Activated T-cell treated with anti-CD3 and anti-CD28 coated beads, Interleukin-2, amount 50 U/mL, for 24 hours (primary cell): ENCODE data around the gene KCNB1.

ENCODE experiments used
- DNase-seq: peaks from one replicate; pipeline ENCODE4 v3.0.0-alpha.2; 2020
- H3K27ac Mint-ChIP-seq: 2 replicates; pipeline ENCODE4 v1.8.0; 2020; ENCODE audit warnings: mild to moderate bottlenecking, mixed read lengths
- H3K27me3 Mint-ChIP-seq: 2 replicates; pipeline ENCODE4 v1.8.0; 2020; ENCODE audit warnings: mixed read lengths
- H3K36me3 Mint-ChIP-seq: 2 replicates; pipeline ENCODE4 v1.8.0; 2020; ENCODE audit warnings: low read depth, mixed read lengths
- H3K4me1 Mint-ChIP-seq: 2 replicates; pipeline ENCODE4 v1.8.0; 2020; ENCODE audit warnings: low read depth, mixed read lengths
- H3K4me3 Mint-ChIP-seq: 2 replicates; pipeline ENCODE4 v1.8.0; 2020; ENCODE audit warnings: mild to moderate bottlenecking, moderate library complexity, mixed read lengths
- H3K9me3 Mint-ChIP-seq: 2 replicates; pipeline ENCODE4 v1.8.0; 2020; ENCODE audit warnings: mixed read lengths

KCNB1 gene

DNA sequence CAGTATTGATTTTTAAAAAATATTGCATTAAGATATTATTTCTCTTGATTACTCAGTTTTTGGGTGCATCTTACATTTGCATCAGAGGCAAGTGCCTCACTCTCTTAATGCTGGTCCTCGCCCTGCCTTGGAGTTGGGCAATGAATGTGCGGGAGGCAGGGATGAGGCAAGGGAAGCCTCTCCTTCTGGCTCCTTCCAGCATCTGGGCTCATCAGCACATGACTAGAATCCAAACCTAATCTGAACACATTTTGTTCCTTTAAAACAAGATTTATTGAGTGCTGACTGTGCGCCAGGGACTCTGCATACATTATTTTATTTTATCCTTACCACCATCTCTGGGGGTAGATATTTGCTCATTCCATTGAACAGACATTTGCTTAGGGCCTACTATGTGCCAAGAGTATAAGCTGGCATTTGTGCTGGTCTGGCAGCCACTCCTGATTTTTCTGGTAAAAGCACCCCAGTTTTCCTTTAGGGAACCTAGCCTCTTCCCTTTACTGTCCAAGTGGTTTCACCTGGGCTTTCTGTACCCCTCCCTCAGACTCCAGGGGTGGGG lies 132.7 kb downstream of the KCNB1 start:
- Mint-ChIP-seq H3K4me1 (peaks cover 5% of the 10 kb centered on the region), H3K9me3 (no peaks in the 10 kb centered on the region), H3K27ac (no peak overlapping the region), H3K27me3 (peaks cover 5% of the 10 kb centered on the region), H3K4me3 (no peak overlapping the region), H3K36me3 (no peaks in the 10 kb centered on the region)
- DNase-seq: no peak

DNA sequence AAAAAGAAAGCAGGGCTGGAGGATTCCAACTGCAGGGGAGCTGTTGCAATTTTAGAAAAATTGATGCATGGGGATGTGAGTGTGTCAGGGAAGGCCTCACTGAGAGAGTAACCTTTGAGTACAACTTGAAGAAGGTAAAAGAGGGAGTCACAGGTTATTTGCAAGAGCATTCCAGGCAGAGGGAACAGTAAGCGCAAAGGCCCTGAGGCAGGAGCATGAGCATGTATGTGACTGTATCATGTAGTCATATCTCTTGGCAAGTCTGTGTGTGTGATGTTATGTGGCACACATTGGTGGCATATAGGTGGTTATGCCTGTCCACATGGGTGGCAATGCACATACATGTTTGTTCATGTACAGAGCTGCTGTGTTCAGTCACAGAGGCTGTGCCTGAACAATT lies 133.4 kb downstream of the KCNB1 start:
- Mint-ChIP-seq H3K4me1 (peaks cover 5% of the 10 kb centered on the region), H3K36me3 (no peaks in the 10 kb centered on the region), H3K4me3 (no peak overlapping the region), H3K27ac (no peak overlapping the region), H3K9me3 (no peaks in the 10 kb centered on the region), H3K27me3 (peaks cover 7% of the 10 kb centered on the region)
- no peak for DNase-seq

DNA sequence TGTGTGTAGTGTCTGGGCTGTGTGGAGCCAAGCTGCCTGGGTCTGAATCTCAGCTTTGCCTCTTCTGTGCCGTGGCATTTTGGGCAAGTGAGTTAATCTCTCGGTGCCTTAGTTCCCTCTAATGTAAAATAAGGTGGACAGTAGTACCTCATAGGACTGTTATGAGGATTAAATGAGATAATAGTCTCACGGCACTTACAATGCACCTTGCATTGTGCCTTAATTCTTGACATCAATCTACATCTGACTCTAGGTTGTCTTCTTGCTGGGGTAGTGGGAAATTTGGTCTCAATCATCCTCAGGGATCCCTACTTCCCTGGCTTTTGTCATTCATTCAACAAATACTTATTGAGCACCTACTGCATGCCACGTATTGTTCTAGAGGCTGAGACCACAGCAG lies 133.9 kb downstream of the KCNB1 start:
- Mint-ChIP-seq H3K9me3 (no peaks in the 10 kb centered on the region), H3K4me3 (no peak overlapping the region), H3K27ac (no peak overlapping the region), H3K36me3 (no peaks in the 10 kb centered on the region), H3K4me1 (peaks cover 5% of the 10 kb centered on the region), H3K27me3 (peaks cover 13% of the 10 kb centered on the region)
- DNase-seq: no peak

DNA sequence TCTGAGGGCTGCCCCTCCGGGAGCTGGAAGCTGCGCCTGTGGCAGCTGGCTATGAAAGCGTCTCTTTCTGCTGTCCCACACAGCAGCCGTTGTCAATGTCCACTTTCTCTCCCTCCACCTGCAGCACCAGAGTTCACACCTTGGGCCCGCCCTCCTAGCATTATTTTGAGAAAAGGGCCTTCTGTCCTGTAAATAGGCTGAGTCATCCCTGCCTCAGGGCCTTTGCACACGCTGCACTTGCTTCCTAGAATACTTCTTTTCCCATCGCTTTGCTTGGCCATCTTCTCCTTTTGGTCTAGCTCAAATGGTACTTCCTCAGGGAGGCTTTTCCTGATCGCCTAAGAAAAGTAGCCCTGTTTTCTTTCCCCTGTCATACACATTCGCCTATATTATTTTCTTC lies 135.3 kb downstream of the KCNB1 start:
- no peak overlapping the region for H3K27ac Mint-ChIP-seq
- peaks cover 5% of the 10 kb centered on the region for H3K4me1 Mint-ChIP-seq
- H3K27me3 Mint-ChIP-seq: peaks cover 19% of the 10 kb centered on the region
- no peaks in the 10 kb centered on the region for H3K9me3 Mint-ChIP-seq
- no peaks in the 10 kb centered on the region for H3K36me3 Mint-ChIP-seq
- no peak overlapping the region for H3K4me3 Mint-ChIP-seq
- DNase-seq: no peak

DNA sequence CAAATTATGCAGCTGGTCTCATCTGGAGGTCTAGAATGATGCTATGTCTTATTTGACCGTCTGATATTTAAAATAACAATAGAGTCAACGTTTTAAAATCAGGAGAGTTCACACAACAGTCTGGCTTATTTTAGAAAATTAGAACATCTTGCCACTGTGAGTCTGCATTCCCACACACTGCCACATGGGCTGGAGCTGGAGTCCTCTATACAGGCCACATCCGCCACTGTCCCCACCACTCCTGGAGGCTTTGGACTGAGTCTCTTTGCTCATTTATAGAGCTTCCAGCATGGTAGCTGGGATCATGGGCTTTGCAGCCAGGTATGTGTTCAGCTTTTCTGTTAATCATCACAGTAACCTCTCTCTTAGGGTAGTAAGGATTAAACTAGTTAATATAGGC lies 135.8 kb downstream of the KCNB1 start:
- no peak for DNase-seq

DNA sequence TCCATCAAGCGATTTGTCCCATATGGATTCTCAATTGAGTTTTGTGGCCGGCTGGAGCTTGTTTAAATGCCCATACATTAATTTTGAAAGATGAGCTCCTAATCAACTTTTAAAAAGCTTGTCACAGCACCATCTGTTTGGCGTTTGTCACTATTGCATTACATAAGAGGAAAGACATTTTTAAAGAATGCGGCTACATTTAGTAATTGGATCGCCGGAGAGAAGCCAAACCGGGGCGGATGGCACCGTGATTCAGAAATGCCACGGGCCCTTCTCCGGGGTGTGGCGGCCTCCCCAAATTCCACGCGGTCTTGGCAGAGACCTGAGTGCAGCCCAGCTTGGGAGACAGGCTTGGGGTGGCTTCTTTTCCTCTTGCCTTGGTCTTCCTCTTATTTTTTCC lies 136.9 kb downstream of the KCNB1 start:
- DNase-seq: no peak
- H3K36me3 Mint-ChIP-seq: no peaks in the 10 kb centered on the region
- H3K27me3 Mint-ChIP-seq: peaks cover 14% of the 10 kb centered on the region
- H3K4me1 Mint-ChIP-seq: peaks cover 5% of the 10 kb centered on the region
- no peak overlapping the region for H3K4me3 Mint-ChIP-seq
- H3K9me3 Mint-ChIP-seq: no peaks in the 10 kb centered on the region
- H3K27ac Mint-ChIP-seq: no peak overlapping the region

More for the DNA sequence above, 135.8 kb downstream of the KCNB1 start:
- no peak overlapping the region for H3K27ac Mint-ChIP-seq
- no peak overlapping the region for H3K4me3 Mint-ChIP-seq
- peaks cover 17% of the 10 kb centered on the region for H3K27me3 Mint-ChIP-seq
- no peaks in the 10 kb centered on the region for H3K9me3 Mint-ChIP-seq
- H3K4me1 Mint-ChIP-seq: peaks cover 5% of the 10 kb centered on the region
- H3K36me3 Mint-ChIP-seq: no peaks in the 10 kb centered on the region

DNA sequence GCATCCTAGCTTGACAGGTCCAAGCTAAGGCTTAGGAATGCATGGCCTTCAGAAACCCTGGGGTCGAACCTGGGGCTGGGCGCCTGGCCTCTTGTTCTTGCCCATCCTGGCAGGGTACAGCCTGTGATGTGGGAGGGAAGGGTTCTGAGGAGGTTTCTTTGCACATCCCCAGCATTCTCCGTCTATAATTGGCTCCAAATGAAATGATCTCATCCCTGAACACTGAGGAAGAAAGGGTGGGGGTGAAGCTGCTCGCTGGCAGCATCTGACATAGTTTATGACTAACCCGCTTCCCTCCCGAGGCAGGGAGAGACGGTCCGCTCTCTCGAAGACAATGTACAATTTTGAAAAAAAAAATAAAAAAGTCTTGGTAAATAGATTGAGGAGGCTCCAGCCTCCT lies 137.5 kb downstream of the KCNB1 start:
- H3K9me3 Mint-ChIP-seq: no peaks in the 10 kb centered on the region

DNA sequence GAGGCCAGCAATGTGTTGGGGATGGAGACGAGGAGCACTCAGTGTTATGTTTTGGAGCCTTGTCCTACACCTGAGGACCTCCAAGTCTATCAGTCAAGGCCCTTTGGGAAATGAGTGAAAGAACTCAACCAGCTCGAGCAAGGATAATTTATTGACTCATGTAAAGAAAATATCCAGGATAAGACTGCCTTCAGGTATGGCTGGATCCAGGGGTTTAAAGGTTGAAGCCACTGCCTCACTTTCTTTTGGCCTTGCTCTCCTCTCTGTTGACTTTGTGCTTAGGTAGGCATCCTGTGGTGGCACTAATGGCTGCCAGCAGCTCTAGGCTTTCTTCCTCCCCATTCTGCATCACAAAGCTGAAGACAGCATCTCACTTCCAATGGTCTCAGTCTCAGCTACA lies 138.3 kb downstream of the KCNB1 start:
- Mint-ChIP-seq H3K27ac (no peak overlapping the region), H3K4me1 (peaks cover 5% of the 10 kb centered on the region), H3K4me3 (no peak overlapping the region), H3K27me3 (peaks cover 14% of the 10 kb centered on the region), H3K9me3 (no peaks in the 10 kb centered on the region), H3K36me3 (no peaks in the 10 kb centered on the region)
- DNase-seq: no peak

More for the DNA sequence above, 137.5 kb downstream of the KCNB1 start:
- no peak for DNase-seq
- Mint-ChIP-seq H3K36me3 (no peaks in the 10 kb centered on the region), H3K4me1 (peaks cover 5% of the 10 kb centered on the region), H3K27me3 (peaks cover 14% of the 10 kb centered on the region), H3K4me3 (no peak overlapping the region), H3K27ac (no peak overlapping the region)

DNA sequence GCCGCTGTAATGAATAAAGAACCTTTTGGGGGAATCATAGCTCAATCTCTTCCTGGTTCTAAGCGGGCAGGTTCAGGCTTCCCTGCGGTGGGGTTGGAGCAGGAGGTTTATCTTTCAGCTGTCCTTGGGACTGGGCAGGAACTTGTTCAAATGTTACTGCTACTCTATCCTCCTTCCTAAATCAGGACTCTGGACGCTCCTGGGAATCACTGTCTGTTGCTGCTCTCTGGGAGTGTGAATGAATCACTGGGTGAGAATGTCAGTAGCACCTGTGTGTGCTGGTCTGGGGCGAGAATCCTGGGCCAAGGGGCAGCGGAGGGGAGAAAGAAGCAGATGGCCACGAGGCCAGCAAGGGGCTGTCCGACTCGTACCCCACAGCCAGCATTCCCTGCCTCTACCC lies 139.2 kb downstream of the KCNB1 start:
- Mint-ChIP-seq H3K9me3 (no peaks in the 10 kb centered on the region), H3K36me3 (no peaks in the 10 kb centered on the region), H3K27me3 (peaks cover 14% of the 10 kb centered on the region), H3K4me1 (peaks cover 5% of the 10 kb centered on the region), H3K27ac (no peak overlapping the region), H3K4me3 (no peak overlapping the region)
- DNase-seq: no peak

DNA sequence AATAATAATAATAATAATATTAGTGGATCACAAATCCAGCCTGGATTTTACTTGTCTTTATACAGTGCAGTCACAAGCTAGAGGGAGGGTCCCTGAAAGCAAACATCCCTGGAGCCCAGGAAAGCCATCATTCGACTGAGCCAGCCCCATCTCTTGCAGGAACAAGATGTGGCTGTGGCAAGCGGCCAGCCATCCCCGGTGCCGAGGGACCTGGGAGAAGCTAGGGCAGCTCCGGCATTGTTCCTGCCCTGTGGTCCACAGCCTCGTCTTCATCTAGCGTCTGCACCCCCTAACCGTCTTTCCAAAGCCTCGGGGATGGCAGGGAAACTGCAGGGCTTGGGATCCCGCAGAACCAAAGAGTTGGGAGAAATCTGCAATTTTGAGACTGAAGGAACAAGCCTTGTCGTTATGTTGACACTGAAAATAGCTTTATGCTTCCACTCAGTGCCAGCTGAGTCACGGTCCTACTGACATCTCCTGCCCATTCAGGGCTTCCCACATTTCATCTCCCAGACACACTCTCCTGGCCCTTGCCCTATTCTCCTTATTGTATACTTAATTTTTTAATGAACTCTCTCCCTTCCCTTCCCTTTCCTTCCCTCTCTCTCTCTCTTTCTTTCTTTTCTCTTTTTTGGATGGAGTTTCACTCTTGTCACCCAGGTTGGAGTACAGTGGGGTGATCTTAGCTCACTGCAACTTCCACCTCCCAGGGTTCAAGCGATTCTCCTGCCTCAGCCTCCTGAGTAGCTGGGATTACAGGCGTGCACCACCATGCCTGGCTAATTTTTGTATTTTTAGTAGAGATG lies 142.1 kb downstream of the KCNB1 start:
- Mint-ChIP-seq H3K27me3 (peaks cover 15% of the 10 kb centered on the region), H3K4me3 (no peak overlapping the region), H3K36me3 (no peaks in the 10 kb centered on the region), H3K4me1 (no peaks in the 10 kb centered on the region), H3K27ac (no peak overlapping the region), H3K9me3 (no peaks in the 10 kb centered on the region)
- DNase-seq: no peak

DNA sequence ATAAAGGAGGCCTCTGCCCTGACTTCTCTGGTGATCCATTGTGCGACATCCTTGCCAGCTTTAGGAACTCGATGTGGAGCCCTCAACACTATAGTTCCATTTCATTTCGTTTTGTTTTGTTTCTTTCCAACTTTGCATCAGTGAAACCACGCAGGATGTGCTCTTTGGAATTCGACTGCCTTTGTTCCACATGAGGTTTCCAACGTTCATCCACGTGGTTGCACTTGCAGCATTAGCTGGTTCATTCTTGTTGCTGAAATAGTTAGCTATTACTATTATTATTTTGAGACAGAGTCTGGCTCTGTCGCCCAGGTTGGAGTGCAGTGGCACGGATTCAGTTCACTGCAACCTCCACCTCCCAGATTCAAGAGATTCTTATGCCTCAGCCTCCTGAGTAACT lies 143.3 kb downstream of the KCNB1 start:
- H3K4me3 Mint-ChIP-seq: no peak overlapping the region
- H3K27me3 Mint-ChIP-seq: peaks cover 14% of the 10 kb centered on the region
- no peaks in the 10 kb centered on the region for H3K9me3 Mint-ChIP-seq
- no peak overlapping the region for H3K27ac Mint-ChIP-seq
- H3K4me1 Mint-ChIP-seq: no peaks in the 10 kb centered on the region
- no peaks in the 10 kb centered on the region for H3K36me3 Mint-ChIP-seq
- no peak for DNase-seq

DNA sequence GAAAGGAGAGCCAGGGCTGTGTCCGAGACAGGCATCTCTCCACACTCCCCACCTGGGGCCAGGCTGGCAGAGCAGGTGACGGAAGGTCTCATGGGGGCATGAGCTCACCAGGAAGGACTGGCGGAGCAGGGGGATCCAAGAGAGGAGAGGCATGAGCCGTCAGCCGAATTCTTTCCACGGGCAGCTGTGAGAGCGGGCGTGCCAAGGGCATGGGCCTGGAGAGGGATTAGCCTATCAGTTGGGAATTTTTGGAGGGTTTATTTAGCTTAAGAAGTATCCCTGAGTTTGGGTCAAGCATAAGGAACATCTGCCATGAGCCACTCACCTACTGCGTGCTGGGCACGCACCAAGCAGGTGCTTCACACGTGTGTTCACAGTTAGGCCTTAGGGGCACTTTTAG lies 144.4 kb downstream of the KCNB1 start:
- H3K4me1 Mint-ChIP-seq: no peaks in the 10 kb centered on the region
- peaks cover 13% of the 10 kb centered on the region for H3K27me3 Mint-ChIP-seq
- H3K27ac Mint-ChIP-seq: no peak overlapping the region
- H3K36me3 Mint-ChIP-seq: no peaks in the 10 kb centered on the region
- DNase-seq: no peak
- no peak overlapping the region for H3K4me3 Mint-ChIP-seq
- no peaks in the 10 kb centered on the region for H3K9me3 Mint-ChIP-seq

DNA sequence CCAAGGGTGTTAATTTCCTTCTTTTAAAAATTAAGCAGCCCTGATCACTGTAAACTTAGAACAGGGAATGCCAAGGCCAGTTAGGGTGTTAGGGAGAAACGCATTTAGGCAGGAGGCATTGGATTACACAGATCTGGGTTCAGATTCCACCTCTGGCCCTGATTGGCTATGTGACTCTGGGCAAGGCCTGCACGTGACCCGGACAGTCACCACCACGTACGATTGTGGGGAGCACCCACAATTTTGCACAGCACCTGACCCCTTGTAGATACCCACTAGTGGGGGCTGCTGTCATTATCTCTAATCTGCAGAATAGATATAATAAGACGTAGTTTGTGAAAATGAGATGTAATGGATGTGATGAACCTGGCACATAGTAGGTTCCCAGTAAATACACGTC lies 145.1 kb downstream of the KCNB1 start:
- DNase-seq: no peak
- no peaks in the 10 kb centered on the region for H3K9me3 Mint-ChIP-seq
- peaks cover 18% of the 10 kb centered on the region for H3K27me3 Mint-ChIP-seq
- H3K36me3 Mint-ChIP-seq: no peaks in the 10 kb centered on the region
- no peaks in the 10 kb centered on the region for H3K4me1 Mint-ChIP-seq
- H3K27ac Mint-ChIP-seq: no peak overlapping the region
- no peak overlapping the region for H3K4me3 Mint-ChIP-seq

DNA sequence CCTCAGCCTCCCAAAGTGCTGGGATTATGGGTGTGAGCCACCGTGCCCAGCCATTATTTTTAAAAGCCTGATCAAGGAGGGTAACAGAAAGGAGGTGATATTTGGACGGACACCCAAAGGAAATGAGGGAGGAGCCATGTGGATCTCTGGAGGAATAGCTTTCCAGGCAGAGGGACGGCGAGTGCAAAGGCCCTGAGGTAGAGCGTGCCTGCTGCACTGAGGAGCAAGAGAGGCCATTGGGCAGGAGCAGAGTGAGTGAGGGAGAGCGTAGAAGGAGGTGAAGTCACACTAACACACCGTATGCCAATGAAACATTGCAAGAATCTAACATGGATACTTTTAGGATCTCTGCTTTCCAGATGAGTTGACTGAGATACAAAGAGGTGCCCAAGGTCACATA lies 145.7 kb downstream of the KCNB1 start:
- Mint-ChIP-seq H3K27me3 (peaks cover 20% of the 10 kb centered on the region), H3K27ac (no peak overlapping the region), H3K9me3 (no peaks in the 10 kb centered on the region), H3K36me3 (no peaks in the 10 kb centered on the region), H3K4me1 (no peaks in the 10 kb centered on the region), H3K4me3 (no peak overlapping the region)
- no peak for DNase-seq

DNA sequence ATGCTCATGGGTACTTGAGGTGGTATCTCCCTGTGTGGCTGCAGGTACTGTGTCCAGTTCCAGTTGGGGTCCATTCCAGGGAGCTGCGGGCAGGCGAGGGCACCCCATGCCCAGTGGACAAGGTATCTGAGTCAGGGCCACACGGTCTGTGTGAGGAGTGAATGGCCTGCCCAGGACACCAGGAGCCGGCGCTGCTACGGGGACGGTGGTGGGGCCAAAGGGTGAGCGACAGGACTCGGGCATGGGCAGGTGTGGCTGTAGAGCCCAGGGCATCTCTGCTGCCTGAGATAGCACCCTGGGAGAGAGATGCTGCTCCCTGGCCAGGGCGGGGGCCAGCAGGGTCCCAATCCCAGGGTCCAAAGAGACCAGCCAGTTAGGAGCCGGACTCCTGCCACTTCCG lies 147.0 kb downstream of the KCNB1 start:
- no peak for DNase-seq
- H3K36me3 Mint-ChIP-seq: no peaks in the 10 kb centered on the region
- no peak overlapping the region for H3K4me3 Mint-ChIP-seq
- no peaks in the 10 kb centered on the region for H3K4me1 Mint-ChIP-seq
- H3K27ac Mint-ChIP-seq: no peak overlapping the region
- H3K9me3 Mint-ChIP-seq: no peaks in the 10 kb centered on the region
- peaks cover 23% of the 10 kb centered on the region for H3K27me3 Mint-ChIP-seq
